A549 treated with ZK216348 at 1 μM for 4 hours (cell line): ENCODE data around the gene METTL26. TPM values are rescaled to one million over a fixed set of nuclear protein-coding genes. Genes with fewer than 3 reads are reported as not detected.

ENCODE experiments used
- total RNA-seq: library from RNA; stranded (reverse); fragments of 200-300 nt; extraction: Qiagen RNA extraction; gene quantifications from 5 replicates; pipeline ENCODE4 v1.2.3, GENCODE V29; 2022; ENCODE audit warnings: low read depth

Gene METTL26
- total RNA-seq: 71.6 to 145 TPM (median 132 TPM) in 5 replicates

DNA sequence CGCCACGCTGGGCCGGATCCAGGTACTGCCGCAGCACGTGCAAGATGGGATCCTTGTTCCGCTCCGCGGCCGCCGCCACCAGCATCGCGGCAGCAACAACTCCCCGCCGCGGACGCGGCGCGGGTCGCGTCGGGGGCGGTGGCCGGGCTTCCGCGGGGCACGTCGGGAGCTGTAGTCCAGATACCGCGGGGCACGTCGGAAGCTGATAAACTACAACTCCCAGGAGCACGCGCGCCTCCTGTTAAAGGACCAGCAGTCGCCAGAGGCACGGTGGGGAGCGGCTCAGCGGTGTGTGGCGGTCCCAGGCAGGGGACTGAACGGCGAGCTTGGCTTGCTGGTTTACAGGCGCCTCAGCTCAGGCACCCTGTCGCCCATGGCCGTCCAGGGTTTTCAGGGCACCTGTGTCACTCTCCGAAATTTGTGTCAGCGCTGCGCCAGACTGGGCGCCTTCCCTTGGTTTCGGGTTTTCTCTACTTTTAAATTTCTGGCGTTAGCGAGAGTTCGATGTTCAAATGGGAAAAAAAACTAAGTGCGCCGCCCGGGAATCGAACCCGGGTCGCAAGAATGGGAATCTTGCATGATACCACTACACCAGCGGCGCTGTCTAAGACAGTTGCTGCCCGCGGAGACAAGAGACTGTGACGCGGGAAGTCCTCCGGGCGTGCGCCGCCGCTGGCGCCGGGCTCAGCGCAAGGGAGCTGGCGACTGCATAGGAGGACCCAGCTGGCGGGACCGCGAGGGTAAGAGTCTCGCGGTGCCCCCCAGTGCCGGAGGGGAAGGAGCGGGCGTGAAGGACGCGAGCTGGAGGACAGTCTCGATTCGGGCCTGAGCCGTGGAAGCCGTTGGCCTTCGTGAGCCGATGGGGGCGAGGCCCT lies at the start of gene METTL26:
METTL26 (minus strand) TSS at position 100 of the 875 bp plus-strand sequence; CDS start at position 85, 15 bp downstream.

DNA sequence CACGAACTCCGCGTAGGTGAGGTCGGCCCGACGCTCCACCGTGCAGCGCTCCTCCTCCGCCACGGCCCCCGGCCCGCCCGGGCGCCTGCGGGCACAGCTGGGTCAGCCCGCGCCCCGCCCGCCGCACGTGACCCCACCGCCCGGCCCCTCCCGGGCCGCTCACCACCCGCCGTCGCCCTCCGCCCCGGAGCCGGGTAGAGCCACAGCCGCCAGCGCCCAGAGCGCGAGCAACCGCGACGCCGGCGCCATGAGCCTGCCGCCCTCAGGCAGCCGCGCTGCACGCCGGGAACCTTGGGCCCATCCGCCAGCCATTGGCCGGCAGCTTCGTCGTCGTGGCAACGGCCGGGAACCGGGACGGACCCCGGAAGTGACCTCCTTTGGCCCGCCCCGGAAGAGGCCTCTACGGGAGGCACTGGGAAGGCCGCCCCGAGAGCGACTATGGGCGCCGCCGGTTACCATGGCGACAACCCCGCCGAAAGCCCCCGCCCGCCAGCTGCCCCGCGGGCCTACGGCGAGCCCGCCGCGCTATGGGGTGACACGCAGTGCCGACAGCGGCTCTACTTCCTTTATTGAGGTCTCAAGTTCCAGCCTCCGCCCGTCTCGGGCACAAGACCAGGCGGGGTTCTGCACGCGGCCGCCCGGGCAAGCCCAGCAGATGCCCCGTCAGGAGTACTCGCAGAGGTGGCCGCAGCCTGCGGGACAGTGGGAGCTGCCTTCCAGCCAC lies 48.1 kb upstream of the METTL26 start, which contains the start of gene JMJD8:
JMJD8 (minus strand) TSS at position 264 of the 724 bp plus-strand sequence; CDS start at position 249, 15 bp downstream.

DNA sequence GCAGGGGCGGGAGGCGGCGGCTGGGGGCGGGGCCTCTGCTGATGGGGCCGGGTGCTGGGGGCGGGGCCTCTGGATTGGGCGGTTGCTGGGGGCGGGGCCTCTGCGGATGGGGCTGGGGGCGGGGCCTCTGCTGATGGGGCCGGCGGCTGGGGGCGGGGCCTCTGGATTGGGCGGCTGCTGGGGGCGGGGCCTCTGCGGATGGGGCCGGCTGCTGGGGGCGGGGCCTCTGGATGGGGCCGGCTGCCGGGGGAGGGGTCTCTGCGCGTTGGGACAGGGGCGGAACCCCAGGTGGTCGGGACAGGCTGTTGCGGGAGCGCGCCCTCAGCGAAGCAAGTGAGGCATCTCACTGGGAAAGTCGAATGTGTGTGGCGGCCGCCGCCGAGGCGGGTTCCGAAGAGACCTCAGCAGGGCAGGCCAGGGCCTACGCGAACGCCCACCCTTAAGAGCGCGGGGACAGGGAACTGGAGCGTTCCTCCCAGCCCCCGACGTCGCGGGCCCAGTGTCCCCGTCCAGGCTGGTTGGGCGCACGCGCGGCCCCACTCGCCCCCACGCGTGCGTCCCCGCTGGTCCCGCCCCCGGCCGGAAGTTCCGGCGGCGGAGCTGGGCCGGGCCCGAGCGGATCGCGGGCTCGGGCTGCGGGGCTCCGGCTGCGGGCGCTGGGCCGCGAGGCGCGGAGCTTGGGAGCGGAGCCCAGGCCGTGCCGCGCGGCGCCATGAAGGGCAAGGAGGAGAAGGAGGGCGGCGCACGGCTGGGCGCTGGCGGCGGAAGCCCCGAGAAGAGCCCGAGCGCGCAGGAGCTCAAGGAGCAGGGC lies 43.9 kb upstream of the METTL26 start, which contains the start of gene STUB1:
STUB1 (plus strand) TSS at position 597 of the 811 bp plus-strand sequence; CDS start at position 713, 116 bp downstream.

DNA sequence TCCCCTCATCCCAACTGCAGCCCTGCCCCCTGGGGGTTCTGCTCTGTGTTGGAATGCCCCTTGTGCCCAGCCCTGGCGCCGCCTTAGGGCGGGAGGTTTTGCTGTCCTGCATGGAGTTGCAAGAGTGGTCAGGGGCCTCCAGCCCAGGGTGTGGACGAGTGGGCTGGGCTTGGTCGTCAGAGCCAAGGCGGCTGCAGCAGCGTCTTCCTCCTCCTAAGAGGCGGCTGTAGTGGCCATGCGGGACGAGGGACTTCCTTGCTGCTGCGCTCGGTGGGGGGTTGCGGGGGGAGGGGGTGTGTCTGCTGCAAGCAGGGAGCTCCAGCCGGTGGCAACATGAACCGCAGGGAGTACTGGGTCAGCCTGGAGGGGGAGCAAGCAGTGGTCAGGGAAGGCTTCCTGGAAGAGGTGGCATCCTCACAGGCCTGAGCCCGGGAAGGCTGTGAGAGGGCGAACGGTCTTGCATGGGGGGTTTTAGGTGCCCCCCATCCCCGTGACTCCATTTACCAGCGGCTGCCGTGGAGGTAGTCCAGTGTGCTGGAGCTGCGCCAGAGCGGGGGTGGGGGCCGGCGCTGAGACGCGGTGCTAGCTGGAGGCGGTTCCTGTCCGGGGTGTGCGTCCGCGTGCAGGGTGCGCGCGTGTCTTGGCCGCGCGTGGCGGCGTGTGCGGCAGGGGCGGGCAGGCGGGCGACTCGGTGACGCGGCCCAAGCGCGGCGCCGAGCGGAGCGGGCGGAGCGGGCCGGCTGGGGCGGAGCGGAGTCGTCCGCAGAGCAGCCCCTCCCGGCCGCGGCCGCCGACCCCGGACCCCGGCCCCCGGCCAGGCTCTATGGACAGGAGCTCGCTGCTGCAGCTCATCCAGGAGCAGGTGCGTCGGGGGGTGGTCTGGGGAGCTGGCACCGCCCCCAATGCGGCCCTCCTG lies 39.1 kb upstream of the METTL26 start, which contains the start of gene RHBDL1:
RHBDL1 (plus strand) TSS at position 704 of the 916 bp plus-strand sequence; CDS start at position 824, 120 bp downstream.

DNA sequence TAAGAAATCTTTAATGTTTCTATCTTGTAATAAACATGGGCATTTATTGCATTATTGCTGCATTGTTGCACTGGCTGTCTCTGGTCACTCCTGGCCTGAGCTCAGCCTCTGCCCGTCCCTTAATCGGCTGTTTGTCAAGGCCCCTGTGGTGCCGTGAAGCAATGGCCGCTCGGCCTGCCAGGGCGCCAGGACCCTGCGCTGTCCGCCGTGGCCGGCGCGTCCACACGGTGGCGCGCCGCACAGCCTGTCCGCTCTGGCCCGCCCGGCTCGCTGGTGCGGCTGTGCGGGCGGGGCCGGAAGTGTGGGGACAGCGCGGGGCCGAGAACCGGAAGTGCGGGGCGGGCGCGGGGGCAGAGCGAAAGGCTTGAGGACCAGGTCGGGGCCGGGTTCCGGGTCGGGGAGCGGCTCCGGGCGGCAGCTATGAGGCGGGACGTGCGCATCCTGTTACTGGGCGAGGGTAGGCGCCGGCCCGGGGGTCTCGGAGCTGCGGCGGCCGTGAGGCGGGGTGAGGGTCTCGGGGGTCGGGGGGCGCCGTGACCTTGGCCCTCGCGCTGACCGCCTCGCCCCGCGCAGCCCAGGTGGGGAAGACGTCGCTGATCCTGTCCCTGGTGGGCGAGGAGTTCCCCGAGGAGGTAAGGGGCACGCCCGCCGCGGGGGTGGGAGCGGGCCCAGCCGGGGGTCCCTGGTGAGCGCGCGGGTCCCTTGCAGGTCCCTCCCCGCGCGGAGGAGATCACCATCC lies 31.8 kb upstream of the METTL26 start, which contains the start of gene RHOT2:
RHOT2 (plus strand) TSS at position 353 of the 739 bp plus-strand sequence; CDS start at position 421, 68 bp downstream.

DNA sequence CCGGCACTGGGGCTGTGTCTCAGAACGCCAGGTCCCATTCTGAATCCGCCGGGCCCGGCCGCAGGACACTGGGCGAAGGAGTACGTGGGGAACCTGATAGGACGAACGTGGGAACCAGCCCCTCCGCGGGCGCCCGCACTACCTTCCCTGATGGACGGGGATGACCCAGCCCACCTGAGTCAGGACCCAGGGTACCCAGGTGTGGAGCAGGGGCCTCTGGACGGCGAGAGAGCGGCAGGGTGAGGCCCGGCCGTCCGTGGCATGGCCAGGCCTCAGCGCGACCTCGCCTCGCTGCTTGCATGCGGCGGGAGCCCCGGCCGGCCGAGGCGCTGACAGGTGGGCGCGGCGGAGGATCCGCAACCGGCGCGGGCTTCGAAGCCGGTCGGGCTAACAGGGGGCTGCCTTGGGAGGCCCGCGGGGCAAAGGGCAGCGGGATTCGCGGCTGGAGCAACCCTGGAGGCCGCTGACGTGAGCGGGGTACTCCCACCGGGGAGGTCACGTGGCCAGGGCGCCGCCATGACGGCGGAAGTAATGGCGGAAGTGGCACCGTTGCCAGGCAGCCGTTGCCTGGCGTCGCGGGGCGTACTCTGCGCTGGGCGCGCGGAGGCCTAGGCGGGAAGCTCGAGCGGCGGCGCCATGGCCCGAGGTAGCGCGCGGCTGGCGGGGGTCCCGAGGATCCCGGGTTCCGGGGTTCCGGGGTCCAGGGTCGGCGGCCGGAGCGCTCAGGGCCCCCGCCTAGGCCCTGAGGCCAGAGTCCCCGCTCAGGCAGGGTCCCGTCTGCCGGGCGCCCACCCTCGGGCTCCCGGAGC lies 12.9 kb upstream of the METTL26 start, which contains the start of gene WDR90:
WDR90 (plus strand) TSS at position 585 of the 809 bp plus-strand sequence; CDS start at position 637, 52 bp downstream.

DNA sequence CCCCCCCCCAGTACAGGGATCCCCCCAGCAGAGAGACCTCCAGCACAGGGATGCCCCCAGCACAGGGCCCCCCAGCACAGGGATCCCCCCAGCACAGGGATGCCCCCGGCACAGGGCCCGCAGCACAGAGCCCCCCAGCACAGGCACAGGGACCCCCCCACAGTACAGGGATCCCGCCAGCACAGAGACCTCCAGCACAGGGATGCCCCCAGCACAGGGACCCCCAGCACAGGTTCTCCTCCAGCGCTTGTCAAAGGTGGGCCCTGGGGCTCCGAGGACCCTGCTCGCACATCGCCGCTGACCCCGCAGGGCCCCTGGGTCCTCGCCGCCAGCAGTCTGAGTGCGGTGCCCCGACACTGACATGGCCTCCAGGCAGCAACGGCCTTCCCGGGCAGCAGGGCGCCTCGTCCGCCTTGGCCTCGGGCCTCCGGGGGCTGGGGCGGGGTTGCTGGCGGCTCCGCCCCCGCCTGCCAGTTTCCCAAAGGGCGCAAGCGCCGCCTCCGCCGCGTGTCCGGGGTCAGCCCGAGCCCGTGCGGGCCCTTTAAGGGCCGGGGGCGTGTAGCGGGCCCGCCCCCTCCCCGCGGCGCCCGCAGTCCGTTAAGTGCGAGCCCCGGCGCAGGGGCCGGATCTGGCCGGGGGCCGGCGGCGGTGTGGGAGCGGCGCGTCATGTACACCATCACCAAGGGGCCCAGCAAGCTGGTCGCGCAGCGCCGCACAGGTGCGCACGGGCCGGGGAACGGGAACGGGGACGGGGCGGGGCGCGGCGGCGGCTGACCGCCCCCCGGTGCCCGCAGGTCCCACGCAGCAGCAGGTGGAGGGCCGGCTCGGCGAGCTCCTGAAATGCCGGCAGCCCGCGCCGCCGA lies 5.5 kb upstream of the METTL26 start, which contains the start of gene MCRIP2:
MCRIP2 (plus strand) TSS at position 503 of the 863 bp plus-strand sequence; CDS start at position 667, 164 bp downstream.

DNA sequence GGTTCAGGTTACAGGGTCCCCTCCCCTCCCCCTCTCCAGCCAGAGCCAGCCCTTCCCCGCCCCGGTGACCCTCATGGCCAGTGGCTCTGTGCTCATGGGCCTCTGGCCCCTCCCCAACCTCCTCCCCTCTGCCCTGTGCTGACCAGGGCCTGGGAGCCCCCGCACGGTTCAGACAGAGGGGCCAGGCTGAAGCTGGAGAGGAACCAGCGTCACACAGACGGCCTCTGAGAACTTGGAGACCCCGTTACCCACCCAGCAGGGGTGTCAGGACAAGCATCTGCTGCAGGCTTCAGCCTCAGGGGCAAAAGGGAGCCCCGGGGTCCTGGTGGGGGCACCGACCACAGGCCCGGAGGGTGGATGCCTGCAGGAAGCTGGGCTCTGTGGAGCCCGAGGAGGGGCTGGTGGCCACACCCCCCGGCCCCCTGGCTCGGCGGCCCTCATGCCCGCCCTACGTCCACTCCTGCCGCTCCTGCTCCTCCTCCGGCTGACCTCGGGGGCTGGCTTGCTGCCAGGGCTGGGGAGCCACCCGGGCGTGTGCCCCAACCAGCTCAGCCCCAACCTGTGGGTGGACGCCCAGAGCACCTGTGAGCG lies 5.2 kb downstream of the METTL26 start, which contains the start of gene WFIKKN1:
WFIKKN1 (plus strand) TSS at position 171 of the 591 bp plus-strand sequence; CDS start at position 440, 269 bp downstream.

DNA sequence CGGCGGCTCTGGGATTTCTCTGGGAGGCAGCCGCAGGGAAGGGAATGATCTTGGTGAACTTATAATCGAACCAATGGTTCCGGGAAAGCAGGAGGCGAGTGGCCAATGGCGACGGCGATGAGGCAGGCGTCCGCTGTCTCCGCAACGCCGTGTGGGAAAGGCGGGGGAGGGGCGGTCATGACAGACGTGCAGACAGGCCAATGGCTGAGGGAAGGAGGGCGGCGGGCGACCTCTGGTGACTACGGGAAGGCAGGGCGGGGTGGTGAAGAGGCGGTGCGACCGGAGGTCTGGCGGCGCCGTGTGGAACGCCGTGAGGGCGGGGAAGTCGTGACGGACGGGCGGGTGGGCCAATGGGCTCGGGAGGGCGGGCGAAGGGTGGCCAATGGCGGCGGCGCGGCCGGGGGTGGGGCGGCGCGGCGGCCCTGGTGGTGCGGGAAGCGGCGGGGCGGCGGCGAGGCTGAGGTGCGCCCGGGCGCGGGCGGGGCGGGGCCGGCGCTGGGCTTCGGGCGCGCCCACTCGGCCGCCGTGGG lies 46.4 kb downstream of the METTL26 start, which contains the start of gene RAB40C:
RAB40C (plus strand) TSS at position 409 of the 530 bp plus-strand sequence. CDS start 226 bp downstream, outside the sequence.

Other genes with a start within 250 kb of the METTL26 start
- gene NME4, start 239.1 kb downstream of the METTL26 start, total RNA-seq: 232 to 478 TPM (median 441 TPM) in 5 replicates
- 18.5 to 31.1 TPM (median 25.8 TPM) in 5 replicates for gene DECR2, start 234.4 kb downstream of the METTL26 start, total RNA-seq
- 15.0 to 26.7 TPM (median 23.0 TPM) in 5 replicates for gene RAB11FIP3, start 210.7 kb downstream of the METTL26 start, total RNA-seq
- gene CAPN15, start 108.6 kb downstream of the METTL26 start, total RNA-seq: 30.2 to 84.8 TPM (median 76.9 TPM) in 5 replicates
- 0.11 to 0.20 TPM (median 0.13 TPM) in 4 of 5 replicates, not detected in the other for gene PRR35, start 75.9 kb downstream of the METTL26 start, total RNA-seq
- gene NHLRC4, start 69.3 kb downstream of the METTL26 start, total RNA-seq: 0.14 to 0.32 TPM (median 0.19 TPM) in 5 replicates
- gene PIGQ, start 66.3 kb downstream of the METTL26 start, total RNA-seq: 18.4 to 44.1 TPM (median 36.7 TPM) in 5 replicates
- gene RAB40C, start 46.2 kb downstream of the METTL26 start, total RNA-seq: 9.9 to 20.9 TPM (median 20.2 TPM) in 5 replicates
- gene WFIKKN1, start 5.3 kb downstream of the METTL26 start, total RNA-seq: 0.18 to 0.26 TPM (median 0.22 TPM) in 4 of 5 replicates, not detected in the other
- gene MCRIP2, start 5.5 kb upstream of the METTL26 start, total RNA-seq: 17.9 to 45.8 TPM (median 40.4 TPM) in 5 replicates
- 13.9 to 34.9 TPM (median 26.8 TPM) in 5 replicates for gene WDR90, start 13.1 kb upstream of the METTL26 start, total RNA-seq
- gene RHOT2, start 31.8 kb upstream of the METTL26 start, total RNA-seq: 44.9 to 111 TPM (median 98.0 TPM) in 5 replicates
- 0.34 to 1.8 TPM (median 1.4 TPM) in 5 replicates for gene RHBDL1, start 39.4 kb upstream of the METTL26 start, total RNA-seq
- 82.6 to 135 TPM (median 106 TPM) in 5 replicates for gene STUB1, start 44.1 kb upstream of the METTL26 start, total RNA-seq
- gene JMJD8, start 48.0 kb upstream of the METTL26 start, total RNA-seq: 55.5 to 80.8 TPM (median 78.9 TPM) in 5 replicates
- gene WDR24, start 54.1 kb upstream of the METTL26 start, total RNA-seq: 2.9 to 7.7 TPM (median 6.7 TPM) in 5 replicates
- 3.5 to 8.1 TPM (median 7.5 TPM) in 5 replicates for gene FBXL16, start 69.5 kb upstream of the METTL26 start, total RNA-seq
- 66.1 to 229 TPM (median 200 TPM) in 5 replicates for gene METRN, start 78.8 kb upstream of the METTL26 start, total RNA-seq
- 25.7 to 66.6 TPM (median 52.1 TPM) in 5 replicates for gene ANTKMT, start 84.8 kb upstream of the METTL26 start, total RNA-seq
- 4.1 to 7.1 TPM (median 6.2 TPM) in 5 replicates for gene CCDC78, start 90.1 kb upstream of the METTL26 start, total RNA-seq
- gene HAGHL, start 90.8 kb upstream of the METTL26 start, total RNA-seq: 14.3 to 23.8 TPM (median 18.4 TPM) in 5 replicates
- gene CIAO3, start 104.7 kb upstream of the METTL26 start, total RNA-seq: 16.4 to 29.7 TPM (median 25.3 TPM) in 5 replicates
- 2.4 to 4.2 TPM (median 3.2 TPM) in 5 replicates for gene MSLN, start 124.4 kb upstream of the METTL26 start, total RNA-seq
- 28.5 to 57.2 TPM (median 55.7 TPM) in 5 replicates for gene RPUSD1, start 152.1 kb upstream of the METTL26 start, total RNA-seq
- gene CHTF18, start 152.3 kb upstream of the METTL26 start, total RNA-seq: 9.9 to 37.8 TPM (median 24.1 TPM) in 5 replicates
- not detected in 5 replicates for gene GNG13, start 164.4 kb upstream of the METTL26 start, total RNA-seq